ENCODE measurements around the gene NUTM2A.
"Not testable (repeated sequence)": the region's sequence is repeated elsewhere in the genome, so short reads cannot be mapped to it uniquely, and the experiment has no call there.

Gene NUTM2A

DNA sequence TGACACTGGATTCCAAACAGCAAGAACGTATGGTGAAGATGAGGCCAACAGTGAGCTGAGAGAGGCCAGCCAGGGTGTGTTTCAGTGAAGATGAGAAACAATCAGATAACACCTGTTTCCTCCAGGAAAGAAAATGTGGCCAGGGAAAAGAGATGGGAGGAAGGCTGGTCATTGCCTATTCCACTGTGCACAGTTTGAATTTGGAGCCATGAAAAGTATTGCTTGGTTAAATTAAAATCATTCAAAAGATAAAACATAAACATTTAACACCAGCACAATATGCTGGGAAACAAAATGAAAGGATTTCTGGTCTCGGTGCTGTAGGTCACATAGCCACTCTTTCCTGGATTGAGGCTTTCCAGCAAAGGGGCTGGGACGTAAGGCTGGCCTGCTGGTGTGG lies at the start of gene NUTM2A:
NUTM2A (plus strand) TSS at position 301 of the 400 bp plus-strand sequence. CDS start 383 bp downstream, outside the sequence.
- not testable (repeated sequence) for DNase-seq

- DNase-seq, result not testable (repeated sequence)
Measured at GRCh38 chr10:87177587-87177986, 47.7 kb upstream of the NUTM2A start.

- DNase-seq, result not testable (repeated sequence)
Measured at GRCh38 chr10:87184421-87184820, 40.8 kb upstream of the NUTM2A start.

- not testable (repeated sequence) for DNase-seq
Measured at GRCh38 chr10:87186016-87186415, 39.2 kb upstream of the NUTM2A start.

- DNase-seq, result not testable (repeated sequence)
Measured at GRCh38 chr10:87187573-87187972, 37.7 kb upstream of the NUTM2A start.

DNA sequence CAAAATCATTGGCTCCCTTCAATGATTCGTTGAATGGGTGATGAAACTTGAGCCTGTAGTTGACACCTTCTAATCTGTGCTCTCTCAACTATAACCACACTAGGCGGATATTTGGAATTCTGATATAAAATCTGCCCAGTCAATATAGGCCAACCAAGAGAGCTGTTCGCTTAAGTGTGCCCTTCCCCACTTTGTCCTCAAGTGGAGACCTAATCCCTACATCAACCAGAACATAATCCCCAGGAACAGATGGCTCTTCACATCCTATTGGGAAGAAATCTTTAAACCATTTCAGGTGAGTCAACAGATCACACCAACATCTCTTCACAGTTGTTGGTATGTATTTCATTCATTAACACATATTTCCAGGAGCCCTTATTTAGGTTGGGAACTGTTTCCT lies 33.4 kb upstream of the NUTM2A start:
- not testable (repeated sequence) for DNase-seq

DNA sequence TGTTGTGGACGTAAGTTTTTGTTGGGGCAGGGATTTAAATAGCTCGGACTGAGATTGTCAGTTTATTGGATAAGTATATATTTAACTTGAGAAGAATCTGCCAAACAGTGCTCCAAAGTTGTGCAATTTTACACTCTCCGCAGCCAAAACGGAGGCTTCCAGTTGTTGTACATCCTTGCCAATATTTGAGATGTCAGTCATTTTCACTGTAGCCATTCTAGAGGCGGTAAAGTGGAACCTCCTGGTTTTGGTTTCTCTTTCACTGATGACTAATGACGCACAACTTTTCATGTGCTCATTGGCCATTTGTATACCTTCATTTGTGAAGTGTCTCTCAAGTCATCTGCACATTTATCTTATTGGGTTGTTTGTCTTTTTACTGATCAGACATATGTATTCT lies 24.3 kb upstream of the NUTM2A start:
- not testable (repeated sequence) for DNase-seq

GRCh38 chr10:87204801-87205200 lies 20.4 kb upstream of the NUTM2A start:
- not testable (repeated sequence) for DNase-seq

- not testable (repeated sequence) for DNase-seq
Measured at GRCh38 chr10:87206922-87207321, 18.3 kb upstream of the NUTM2A start.

- DNase-seq, result not testable (repeated sequence)
Measured at GRCh38 chr10:87210309-87210708, 14.9 kb upstream of the NUTM2A start.

DNA sequence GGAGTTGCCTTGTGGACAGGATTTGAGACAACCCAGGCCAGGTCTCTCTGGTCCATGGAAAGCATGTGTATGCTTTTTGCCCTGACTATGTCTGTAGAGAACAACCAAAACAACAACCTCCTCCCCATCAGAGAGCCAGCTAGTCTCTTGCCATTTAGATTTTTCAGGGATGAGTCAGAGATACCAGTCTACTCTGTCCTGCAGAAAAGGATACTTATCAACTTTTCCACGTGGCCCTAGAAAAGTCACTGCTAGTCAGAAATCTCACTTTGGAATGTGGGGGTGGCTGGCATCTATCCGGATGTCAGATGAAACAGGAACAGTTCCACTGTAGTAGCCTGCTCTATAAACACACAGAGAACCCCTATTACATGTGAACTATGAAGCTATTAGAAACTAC lies 13.4 kb upstream of the NUTM2A start:
- not testable (repeated sequence) for DNase-seq

DNA sequence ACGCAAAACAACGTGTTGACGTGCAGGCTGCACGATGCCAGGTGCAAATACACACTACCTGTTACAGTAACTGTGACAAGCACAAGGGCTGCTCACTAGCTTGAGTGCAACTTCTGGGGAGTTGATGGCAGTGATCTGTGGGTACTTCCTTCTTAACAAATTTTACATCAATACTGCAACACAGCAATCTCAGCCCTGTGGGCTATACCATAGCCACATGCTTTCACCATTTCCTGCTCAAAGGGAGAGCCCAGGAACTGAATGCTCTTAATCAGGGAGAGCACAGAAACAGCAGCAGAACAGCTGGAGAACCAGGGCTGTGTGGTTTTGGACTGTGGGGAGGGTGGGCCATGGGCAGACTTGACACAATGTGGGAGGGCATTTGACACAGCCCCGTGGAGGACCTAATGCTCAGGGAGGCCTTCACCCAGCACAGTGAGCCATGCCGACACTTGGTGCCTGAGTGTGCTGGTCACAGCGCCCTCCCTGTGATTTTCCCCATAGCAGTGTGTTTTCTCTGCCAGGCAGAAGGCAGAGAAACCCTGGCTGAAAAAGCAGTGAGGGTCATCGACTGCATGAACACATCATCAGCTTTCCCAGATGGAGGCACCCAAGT lies 12.0 kb upstream of the NUTM2A start:
- DNase-seq, result not testable (repeated sequence)

DNA sequence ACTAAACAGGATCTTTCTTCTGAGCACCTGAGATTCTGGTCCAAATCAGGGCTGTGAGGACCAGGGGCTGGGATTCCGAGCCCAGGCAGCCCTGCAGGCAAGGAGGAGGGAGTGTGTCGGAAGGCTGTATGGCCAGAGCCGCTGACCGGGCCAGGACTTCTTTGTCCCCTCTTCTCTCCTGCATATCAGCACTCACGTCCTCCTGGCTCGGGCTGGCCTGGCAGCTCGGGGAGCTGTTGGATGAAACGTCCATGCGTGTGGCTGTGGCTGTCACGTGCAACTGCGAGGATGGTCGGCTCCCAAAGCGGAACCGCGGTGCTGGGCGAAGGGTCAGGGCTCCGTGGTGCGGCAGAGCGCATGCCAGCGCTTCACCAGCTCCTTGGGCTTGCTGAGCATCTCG lies 11.4 kb upstream of the NUTM2A start:
- not testable (repeated sequence) for DNase-seq

DNA sequence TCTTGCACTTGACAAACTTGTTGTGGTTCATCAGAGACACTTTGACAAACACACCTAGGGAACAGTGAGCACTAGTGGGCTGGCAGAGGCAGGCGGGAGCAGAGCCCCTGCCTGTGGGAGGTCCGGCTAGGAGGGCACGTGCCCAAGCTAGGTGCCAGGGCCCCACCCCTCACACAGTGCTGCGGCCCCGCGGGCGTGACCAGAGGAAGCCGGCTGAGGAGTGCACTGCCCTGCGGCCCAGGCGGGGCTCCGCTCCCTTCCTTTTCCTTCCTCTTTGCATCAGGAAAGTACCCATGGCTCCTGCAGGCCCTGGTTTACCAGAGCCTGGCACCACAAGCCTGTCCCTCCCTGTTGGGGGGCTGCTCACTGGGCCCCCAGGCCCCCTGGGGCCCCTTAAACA lies 9.1 kb upstream of the NUTM2A start:
- not testable (repeated sequence) for DNase-seq

DNA sequence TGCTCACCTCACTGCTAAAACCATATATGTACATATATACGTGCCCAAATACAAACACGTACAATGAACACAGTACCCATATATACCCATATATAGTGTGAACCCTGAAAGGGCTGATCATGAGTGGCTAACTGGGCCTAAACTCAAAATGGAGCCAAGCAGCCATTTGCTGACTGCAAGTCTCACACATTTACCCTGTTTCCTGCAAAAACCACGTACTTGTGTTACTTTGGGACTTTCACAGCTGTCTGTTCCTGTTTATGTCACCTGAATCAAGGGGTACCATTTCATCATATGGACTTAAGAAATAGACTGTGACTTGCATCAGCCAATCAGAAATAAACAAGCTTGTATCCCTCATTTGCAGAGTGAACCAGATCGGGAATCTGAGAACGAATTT lies 5.9 kb upstream of the NUTM2A start:
- DNase-seq, result not testable (repeated sequence)

DNA sequence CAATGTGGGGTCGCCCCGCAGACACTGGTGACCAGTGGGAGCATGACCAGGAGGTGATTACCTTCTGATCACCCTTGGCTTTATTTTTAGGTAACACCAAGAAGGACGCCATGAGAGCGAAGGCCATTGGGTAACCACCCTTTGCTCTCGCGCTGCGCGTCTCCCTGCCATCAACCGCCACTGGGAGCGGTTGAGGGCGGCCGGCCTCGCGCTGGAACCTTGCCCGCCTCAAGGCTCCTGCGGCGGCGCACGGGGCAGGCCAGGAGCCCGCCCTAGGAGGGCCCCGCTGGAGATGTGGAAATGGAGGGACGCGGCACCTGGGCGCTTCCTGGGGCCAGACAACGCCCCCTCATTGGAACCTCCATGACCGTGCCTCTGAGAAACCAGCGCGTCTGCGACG lies 2.5 kb upstream of the NUTM2A start:
- not testable (repeated sequence) for DNase-seq

DNA sequence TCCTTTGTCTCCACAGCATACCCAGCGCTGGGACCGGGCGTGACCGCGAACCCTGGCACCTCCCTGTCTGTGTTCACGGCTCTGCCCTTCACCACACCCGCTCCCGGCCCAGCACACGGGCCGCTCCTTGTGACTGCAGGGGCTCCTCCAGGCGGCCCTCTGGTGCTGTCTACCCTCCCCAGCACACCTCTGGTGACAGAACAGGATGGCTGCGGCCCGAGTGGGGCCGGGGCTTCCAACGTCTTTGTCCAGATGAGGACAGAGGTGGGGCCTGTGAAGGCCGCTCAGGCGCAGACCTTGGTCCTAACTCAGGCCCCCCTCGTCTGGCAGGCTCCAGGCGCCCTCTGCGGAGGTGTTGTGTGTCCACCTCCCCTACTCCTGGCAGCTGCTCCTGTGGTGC lies 3.0 kb downstream of the NUTM2A start:
- DNase-seq, result not testable (repeated sequence)

DNA sequence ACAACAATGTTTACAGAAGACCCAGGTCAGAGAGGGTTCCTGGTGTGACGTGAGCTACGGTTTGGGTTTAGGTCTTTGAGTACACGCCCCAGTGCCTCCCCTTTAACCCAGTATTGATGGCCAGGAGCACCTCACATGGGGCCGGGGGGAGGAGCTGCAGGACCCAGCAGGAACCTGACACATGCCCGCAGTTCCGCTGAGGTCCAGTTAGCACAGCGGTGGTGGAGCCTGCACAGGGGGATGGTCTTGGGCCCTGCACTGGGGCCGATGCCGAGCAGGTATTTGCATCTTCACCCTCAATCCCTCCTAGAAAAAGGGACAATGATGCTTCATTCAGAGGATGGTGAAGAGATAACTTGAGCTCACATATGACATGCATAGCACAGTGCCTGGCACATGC lies 4.0 kb downstream of the NUTM2A start:
- DNase-seq, result not testable (repeated sequence)

DNA sequence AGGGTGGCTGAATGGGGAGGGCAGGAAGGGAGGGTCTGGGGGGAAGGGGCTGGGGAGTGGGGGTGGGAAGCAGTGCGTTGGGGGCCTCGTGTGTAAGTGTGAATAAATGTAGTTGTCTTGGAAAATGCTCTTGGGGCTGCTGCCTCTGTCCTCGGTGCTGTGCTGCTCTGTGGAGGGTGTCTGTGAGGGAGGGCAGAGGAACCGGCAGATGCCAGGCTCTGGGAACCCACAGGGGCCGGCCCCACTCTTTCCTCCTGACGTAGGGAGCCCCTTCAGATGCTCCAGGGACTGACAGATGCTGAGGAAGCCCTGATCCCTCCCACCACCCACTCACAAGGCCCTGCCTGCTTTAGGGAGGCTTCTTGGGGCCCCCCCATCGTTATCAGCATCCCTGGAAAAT lies 9.6 kb downstream of the NUTM2A start:
- DNase-seq, result not testable (repeated sequence)

DNA sequence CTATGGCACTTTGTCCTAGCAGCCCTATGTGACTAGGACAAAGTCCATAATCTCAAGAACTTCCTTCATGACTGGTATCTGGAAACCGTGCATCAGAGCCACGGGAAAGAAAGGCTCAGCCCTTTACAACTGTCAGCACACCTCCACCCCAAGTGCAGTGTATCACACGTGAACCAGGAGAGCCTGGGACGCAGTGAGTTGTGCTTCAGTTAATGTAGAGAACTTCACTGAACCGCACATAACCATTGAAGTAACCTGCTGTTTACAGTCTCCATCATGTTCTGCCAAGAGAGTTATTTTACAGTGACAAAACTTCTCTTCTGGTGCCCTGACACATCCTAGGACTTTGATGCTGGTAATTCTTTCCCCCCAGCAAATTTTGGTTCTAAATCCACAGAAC lies 12.0 kb downstream of the NUTM2A start:
- DNase-seq, result not testable (repeated sequence)

DNA sequence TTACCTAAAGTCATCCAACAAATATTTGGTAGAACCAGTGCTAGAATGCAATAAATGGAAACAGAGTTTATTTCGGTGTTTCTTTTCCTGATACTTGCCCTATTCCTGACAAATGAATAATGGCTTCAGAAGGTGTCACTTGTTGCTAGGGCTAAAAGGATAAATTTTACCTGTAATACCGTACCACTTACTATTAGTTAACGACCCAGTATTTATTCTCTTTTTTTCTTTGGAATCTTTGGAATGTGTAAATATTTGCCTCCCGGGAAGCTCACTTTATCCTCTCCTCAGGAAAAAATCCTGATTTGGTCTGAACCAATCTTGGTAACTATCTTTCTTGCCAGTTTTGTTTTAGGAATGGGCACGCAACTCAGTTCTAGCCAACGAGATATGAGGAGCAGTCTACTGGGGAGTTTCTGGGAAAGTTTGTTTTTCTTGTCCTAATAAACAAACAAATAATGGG lies 14.1 kb downstream of the NUTM2A start:
- DNase-seq, result not testable (repeated sequence)

DNA sequence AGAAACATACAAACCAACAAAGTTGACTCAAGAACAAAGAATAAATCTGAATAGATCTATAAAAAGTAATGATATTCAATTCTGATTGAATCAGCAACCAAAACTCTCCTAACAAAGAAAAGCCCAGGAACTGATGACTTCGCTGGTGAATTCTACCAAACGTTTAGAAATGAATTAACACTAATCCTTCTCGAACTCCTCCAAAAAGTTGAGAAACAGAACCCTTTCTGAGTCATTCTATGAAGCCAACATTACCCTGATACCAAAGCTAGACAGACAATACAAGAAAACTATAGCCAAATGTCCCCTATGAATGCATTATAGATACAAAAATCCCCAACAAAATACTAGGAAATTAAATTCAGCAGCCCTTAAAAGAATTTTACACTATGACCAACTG lies 16.9 kb downstream of the NUTM2A start:
- DNase-seq, result not testable (repeated sequence)

DNA sequence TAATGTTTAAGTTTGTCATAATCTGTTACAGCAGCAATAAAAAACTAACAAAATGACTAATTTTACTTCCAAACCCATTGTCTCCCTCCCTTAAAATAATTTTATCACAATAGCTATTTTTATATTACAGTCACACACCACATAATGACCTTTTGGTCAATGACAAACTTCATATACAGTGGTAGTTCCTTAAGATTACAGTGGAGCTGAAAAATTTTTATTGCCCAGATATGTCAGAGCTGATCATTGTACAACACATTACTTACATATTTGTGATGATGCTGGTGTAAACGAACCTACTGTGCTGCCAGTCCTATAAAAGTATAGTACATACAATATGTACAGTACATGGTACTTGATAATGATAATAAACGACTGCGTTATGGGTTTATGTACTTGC lies 22.1 kb downstream of the NUTM2A start:
- DNase-seq, result not testable (repeated sequence)

- not testable (repeated sequence) for DNase-seq
Measured at GRCh38 chr10:87248818-87249353, 23.6 kb downstream of the NUTM2A start.

Measured in activated T-cell treated with anti-CD3 and anti-CD28 coated beads, Interleukin-2, amount 50 U/mL, for 48 hours (primary cell).